ENCODE measurements around the gene KIF26A. TPM values are rescaled to one million over a fixed set of nuclear protein-coding genes. Genes with fewer than 3 reads are reported as not detected.

The KIF26A gene
- polyA plus RNA-seq, 10 donors: 4.5 to 19.0 (median 6.6) TPM

- peak in 1 of 3 donors; percentile 32 for DNase-seq
These were observed 7.3 kb upstream of the KIF26A start for GRCh38 chr14:104130974-104131651.

- no peak for DNase-seq
These were observed 6.2 kb upstream of the KIF26A start for GRCh38 chr14:104131968-104132732.

- peak in 1 of 3 donors; percentile 18 for DNase-seq
These were observed 5.4 kb upstream of the KIF26A start for GRCh38 chr14:104132981-104133380.

- DNase-seq: peak in 1 of 3 donors; percentile 2
These were observed 4.9 kb upstream of the KIF26A start for GRCh38 chr14:104133496-104133895.

DNA sequence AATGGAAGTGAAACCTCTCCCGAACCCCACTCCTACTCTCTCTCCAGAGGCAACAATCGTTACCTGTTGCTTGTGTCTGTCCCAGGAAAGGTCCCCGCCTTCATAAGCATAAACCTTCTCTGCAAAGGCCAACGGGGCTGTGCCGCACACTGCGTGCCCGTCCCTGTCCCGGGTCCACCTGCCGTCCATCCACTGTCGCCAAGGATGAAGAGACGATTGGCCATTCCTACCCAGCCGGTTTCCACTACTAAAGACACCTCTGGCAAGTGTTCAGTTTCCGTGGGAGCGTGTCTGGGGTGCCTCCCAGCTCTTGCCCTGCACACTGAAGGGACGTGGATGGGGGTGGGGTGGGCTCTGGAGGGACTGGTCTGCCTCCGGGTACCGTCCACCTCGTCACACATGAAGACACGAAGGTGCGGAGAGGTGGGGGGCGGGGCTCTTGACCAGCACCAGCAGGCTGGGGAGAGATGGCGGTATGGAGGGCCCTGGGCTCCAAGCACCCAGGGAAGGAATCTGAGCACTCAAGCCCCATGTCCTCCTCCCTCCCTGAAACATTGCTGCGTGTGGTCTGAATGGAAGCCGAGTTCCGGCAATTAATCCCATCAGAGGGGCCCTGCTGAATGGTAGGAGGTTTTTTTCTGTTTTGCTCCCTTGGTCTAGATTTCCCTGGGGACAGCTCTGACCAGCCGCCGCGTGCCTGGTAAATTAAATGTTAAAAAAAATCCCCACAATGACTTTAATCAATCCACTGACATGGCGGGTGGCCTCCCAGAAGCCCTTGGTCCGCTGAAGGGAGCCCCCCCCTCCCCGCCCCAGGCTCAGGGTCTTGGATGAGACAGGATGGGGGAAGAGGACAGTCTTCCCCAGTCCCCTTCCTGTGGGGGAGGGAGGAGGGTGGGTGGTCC, 4.1 kb upstream of the KIF26A start:
- peak in 1 of 3 donors; percentile 0 for DNase-seq

DNA sequence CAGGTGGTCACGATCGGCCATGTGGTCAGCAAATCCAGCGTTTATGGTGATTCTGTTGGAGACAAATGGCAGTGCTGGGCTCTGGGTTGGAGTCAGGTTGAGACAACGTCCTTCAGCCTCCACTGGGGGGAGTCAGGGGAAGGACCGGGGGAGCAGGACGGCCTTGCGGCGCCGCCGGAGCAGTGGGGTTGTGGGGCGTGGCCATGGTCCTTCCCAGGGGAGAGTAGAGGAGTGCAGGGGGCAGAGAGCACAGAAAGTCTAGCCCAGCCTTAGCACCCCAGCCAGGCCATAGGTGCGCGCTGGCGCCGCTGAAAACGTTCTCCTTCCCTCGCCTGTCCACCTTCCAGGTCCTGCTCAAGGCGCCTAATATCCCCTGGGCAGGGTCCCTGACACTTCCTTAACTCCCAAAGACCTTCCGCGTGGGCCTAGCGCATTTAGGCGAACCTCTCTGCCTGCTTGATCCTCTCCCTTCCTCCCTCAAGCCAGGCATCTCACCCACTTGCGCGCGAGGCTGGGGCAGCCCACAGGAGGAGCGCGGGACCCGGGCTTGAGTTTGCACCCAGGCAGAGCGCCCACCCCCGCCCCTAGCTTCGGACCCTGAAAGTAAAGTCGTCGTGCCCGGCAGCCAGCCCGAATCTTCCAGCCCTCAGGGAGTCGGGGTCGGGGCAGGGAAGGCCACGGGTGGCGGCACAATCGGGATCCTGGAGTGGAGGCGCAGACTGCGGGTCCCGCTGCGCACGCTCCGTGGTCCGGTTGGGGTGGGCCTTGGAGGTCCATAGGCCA, 3.1 kb upstream of the KIF26A start:
- DNase-seq: peak in 1 of 3 donors; percentile 45

GRCh38 chr14:104135904-104136471, 2.4 kb upstream of the KIF26A start:
- peak in 1 of 3 donors; percentile 38 for DNase-seq

DNA sequence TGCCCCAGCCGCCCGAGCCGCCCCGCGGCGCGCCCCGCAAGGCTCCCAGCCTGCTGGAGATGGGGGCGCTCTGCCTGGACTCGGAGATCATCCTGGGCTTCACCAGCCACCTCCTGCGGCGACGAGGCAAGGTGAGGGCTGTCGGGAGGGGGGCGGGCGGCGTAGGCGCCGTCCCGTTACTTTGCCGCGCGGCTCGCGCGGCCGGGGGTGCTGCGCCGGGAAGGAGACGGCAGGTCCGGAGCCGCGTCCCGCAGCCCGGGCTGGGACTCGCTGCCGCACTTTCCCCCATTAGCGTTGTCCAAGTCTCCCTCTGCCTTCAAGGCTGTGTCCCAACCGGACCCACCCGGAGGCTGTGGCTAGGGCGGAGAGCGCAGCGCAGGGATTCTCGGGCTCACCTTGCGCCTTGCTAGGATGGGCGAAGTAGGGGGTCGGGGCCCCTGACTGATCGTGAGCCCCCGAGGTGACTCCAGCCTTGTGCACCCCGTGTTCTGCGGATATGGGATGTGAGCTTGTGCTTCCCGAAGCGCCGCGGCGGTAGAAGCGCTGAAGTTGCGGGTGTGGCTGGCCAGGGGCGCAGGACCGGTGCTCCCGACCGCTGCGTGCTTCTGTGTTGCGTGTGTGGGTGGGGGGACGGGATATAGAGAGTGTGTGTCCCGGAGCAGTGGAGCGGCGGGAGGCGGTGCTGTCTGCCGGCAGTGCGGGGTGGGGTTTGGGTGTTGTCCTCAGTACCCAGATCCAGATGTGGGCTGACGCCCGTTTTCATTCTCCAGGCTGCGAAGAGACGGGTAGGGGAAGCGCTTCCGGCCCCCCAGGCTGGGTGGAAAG, 1.7 kb upstream of the KIF26A start:
- DNase-seq: peak in 1 of 3 donors; percentile 34

DNA sequence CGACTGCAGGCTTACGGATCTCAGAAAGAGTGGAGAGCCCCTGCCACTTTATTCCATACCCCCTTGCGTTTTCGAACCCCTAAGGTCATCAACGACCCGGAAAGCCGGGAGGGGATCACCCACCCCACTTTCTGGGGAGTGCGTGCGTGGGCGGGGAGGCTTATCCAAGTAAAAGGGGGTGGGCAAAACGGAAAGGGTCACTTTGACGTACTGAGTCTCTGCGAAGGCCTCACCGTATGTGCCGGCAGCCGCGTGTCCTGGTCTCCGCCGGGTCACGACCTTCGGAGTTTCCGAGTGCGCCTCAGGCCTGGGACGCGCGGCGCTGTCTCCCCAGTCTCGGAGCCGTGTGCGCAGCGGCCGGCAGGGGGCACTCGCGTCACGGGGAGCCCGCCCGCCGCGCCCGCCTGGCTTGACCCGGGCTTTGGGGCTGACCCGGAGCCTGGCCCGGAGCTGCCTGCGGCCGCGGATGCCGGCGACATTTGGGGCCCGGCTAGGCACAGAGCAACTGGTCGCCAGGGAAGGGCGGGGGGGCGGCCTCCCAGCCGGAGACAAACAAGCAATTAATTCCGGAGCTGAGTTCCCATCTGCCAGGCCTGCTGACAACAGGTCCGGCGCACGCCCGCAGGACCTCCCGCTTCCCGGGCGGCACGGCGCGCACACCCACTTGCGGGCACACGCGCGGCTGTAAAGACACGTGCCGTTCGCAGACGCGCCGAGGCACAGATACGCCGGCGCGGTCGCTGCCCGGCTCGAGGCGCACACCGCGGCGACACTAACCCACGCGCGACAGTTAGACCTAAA, 890 bp upstream of the KIF26A start:
- peak; percentile 45 to 88 (median 65) for DNase-seq

GRCh38 chr14:104138718-104139459, 502 bp downstream of the KIF26A start:
- DNase-seq: peak in 1 of 3 donors; percentile 68

- peak in 1 of 3 donors; percentile 19 for DNase-seq
These were observed 1.2 kb downstream of the KIF26A start for GRCh38 chr14:104139460-104140212.

DNA sequence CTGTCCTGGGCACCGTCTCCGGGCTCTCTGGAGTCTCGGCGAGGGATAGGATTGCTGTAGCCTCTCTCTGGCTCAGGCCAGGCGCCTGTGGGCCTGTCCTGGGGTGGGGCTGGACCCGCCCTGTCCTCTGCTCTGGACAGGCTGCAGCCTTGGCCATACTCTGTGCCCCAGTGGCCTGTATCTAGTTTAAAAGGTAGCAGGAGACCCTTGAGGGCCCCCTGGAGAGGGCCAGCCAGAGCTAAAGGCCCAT, 1.8 kb downstream of the KIF26A start:
- DNase-seq: no peak

- no peak for DNase-seq
These were observed 2.3 kb downstream of the KIF26A start for GRCh38 chr14:104140463-104141331.

- no peak for DNase-seq
These were observed 3.3 kb downstream of the KIF26A start for GRCh38 chr14:104141621-104142091.

DNA sequence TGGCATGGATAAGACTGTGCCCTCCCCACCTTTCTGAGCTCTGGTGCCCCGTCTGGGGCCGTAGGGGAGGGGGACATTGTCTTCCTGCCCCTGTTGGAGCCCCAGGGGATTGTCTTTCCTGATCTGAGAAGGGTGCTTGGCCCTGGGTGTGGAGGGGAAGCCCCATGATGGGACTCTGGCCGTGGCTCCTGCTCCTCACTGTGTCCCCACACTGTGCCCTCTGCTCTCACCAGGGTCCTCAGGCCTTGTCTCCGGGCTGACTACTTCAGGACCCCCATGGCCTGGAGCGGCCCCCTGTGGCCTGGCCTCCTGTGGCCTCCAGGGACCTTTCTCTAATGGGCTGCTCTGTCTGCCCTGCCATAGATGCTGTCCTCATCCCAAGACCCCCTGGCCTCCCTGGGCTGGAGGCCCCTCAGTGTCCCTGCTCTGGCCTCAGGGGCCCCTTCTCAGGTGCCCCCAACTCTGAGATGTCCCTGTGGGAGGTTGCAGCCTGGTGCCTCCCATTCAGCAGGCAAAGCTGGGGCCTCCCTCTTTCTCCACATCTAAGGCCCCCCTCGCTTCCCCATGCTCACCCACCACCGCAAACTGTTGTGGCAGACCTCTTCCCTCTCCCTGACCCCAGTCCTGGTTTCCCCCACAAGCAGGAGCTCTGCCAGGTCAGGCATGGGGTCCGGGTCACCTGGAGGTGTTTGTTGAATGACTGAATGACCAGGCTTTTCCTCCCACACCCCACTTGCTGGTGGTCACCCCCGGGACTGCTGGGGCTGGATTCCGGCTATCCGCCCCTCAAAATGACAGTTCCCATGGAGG, 4.0 kb downstream of the KIF26A start:
- no peak for DNase-seq

- DNase-seq: no peak
These were observed 4.6 kb downstream of the KIF26A start for GRCh38 chr14:104142946-104143470.
